ENCODE results near the gene GMIP.

The GMIP gene

DNA sequence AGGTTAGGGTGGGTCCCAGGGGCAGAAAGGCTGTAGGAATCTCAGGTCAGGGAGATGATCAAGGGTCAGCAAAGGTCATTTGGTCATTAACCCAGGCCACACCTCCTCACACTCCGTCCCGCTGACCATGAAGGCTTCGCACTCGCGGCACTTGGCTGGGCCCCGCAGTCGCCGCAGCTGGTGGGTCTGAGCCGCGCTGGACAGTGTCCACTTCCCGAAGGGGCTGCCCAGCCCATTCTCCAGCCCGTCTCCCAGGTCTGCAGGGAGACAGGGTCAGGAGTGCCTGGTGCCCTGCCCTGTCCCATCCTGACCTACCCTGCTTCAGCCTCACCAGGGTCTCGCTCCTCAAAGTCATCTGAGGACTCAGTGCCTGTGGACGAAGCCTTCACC lies 8.1 kb downstream of the GMIP start:
- no peak for DNase-seq (ENCODE audit: low read depth)

DNA sequence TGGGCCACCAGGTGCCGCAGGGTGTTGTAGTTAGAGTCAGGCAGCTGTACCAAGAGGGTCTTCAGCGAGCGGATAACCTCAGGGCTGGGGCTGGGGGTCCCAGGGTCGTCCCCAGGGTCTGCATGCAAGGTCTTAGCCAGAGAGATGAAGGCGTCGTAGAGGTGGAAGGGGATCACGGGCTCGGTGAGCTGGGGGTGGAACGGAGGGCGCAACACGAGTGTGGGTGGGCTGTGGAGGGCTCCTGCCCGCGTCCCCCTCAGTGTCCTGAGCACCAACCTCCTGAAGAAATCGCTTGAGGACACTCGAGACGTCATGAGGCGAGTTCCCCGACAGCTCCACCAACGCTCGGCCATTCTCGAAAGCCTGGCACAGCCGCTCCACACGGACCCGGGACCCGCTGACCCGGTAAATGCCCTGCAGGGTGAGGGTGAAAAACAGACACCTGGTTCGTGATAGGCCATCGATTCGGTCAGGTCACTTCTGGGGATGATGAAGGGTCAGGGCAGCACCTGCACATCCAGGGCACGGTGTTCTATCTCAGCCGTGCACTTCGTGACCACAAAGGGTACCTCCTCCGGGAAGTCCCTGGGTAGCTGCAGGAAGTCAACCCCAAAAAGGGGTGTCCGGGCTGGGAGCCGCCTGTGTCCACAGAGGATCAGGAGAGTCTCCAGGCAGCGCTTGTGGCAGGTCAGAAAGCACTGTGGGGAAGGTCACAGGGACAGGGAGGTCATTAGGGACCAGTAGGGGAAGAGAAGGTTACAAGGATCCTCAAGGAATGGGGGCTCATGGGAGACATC lies 8.7 kb downstream of the GMIP start:
- no peak for DNase-seq (ENCODE audit: low read depth)

DNA sequence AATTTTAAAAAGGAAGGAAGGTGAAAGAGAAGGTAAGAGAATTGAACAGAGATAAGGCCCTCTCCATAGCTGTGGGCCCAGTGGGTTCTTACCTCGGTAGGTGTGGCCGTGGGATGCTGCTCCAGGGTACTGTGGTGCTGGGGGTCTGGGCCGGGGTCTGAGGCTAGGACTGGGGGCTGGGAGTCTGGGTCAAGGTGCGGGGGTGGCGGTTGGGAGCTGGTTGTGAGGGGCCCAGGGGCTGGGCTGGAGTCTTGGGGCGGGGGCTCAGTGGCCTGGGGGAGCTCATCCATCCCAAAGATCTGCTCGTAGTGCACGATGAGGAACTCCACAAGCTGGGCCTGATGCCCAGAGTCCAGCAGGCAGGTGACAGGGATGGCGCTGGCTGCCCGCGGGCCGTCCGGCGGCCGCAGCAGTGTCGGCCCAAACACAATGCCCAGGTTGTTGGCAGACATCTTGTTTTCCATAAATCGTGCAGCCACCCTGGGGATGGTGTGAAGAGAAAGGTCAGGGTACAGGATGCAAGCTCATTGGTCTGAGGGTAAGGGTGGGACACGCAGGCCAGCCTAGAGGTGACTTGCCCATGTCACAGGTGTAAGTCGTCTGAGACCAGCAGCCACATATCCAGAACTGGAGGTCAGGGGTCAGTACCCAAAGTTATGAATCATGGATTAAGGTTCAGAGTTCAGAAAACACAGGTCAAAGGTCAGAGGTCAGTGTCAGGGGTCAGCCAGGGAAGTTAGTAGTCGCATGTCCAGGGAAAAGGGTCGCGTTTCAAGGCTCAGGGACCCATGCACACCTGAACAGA lies 9.5 kb downstream of the GMIP start:
- no peak for DNase-seq (ENCODE audit: low read depth)

DNA sequence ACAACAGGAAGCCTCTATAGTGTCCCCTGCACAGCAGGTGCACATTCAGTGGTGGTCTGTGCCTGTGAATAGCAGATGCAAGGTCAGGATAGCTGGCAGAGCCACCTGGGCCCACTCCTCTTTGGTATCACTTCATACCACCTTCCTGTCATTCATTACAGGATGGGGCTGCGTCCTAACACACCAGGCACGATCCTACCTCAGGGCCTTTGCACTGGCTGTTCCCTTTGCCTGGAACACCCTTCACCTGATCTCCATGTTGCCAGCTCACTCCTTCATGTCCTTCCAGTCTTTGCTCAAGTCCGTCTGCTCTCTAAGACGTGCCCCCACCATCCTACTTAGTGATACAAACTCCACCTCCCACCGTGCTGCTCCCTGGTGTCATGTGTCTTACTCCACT lies 10.8 kb downstream of the GMIP start:
- DNase-seq (ENCODE audit: low read depth): no peak

DNA sequence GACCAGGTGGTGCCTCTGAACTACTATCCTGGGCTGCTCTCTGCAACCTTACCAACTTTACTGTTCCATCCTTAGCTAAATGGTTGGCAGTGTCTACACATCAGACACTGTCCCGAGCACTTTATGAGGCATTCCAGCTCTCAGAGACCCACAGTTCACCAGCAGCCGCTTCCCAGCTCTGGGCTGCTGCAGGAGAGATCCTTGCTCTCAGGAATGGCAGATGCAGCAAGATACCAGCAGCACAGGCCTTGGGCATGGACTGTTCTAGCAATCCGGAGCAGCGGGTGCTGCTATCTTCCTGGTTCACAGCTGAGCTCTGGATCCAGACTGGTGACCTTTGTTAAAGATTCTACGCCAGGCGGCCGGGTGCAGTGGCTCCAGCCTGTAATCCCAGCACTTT lies 12.1 kb downstream of the GMIP start:
- DNase-seq (ENCODE audit: low read depth): no peak

DNA sequence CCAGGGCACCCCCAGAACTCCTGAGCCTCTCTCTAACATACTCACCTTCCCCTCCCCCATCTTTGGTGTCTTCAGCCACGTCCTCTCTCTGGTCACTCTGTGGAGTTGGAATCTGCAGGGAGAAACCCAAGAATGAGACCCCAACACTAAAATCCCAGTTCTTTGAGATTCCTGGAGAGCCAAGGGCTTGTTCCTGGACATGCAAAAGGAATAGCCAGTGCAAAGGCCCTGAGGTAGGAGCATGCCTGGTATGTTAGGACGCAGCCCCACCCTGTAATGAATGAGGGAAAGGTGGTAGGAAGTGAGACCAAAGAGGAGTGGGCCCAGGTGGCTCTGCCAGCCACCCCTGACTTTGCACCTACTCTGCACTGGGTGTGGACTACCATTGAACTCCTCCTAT lies 13.0 kb downstream of the GMIP start:
- no peak for DNase-seq (ENCODE audit: low read depth)

DNA sequence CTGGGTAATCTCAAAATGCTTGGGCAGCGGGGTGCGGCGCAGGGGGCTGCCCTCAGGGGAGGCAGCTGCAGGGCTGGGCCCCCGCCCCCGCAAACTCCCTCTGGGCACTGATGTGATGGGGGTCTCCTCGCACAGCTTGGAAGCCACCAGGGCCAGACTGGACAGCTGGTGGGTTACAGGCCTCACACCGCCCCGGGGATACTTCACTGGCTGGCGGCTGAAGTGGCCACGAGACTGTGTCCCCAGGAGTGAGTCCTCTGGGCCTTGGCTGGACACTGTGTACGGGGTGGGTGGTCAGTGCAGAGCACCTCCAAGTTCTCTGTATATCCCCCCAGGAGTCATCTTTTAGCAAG lies 13.4 kb downstream of the GMIP start:
- DNase-seq (ENCODE audit: low read depth): no peak

DNA sequence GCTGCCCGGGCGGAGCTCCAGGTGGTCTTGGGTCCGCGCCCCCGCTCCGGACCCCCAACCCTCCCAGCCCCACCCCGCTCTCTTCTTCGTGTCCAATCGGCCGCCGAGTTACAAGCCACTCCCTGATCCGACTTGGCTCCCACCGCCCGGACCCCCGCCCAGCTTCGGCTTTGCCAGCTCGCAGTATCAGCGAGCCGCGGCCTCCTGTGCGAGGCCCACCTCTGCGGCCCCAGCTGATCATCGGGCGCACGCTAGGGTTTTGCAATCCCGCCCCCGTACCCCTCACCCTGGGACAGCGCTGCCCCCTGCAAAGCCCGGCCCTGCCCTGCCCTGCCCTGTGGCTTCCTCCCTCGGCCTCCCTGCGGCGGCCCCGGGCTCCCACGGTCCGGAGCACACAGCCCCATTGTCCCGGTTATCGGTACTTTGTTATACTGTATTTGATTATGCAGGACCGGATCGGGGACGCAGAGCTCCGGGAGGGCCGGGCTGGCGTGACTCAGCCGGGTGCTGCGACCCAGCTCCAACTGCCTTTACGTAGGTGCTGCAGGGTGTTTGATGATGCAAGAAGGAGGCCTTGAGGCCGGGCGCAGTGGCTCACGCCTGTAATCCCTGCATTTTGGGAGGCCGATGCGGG lies 14.8 kb downstream of the GMIP start:
- DNase-seq (ENCODE audit: low read depth): peak; percentile 52

DNA sequence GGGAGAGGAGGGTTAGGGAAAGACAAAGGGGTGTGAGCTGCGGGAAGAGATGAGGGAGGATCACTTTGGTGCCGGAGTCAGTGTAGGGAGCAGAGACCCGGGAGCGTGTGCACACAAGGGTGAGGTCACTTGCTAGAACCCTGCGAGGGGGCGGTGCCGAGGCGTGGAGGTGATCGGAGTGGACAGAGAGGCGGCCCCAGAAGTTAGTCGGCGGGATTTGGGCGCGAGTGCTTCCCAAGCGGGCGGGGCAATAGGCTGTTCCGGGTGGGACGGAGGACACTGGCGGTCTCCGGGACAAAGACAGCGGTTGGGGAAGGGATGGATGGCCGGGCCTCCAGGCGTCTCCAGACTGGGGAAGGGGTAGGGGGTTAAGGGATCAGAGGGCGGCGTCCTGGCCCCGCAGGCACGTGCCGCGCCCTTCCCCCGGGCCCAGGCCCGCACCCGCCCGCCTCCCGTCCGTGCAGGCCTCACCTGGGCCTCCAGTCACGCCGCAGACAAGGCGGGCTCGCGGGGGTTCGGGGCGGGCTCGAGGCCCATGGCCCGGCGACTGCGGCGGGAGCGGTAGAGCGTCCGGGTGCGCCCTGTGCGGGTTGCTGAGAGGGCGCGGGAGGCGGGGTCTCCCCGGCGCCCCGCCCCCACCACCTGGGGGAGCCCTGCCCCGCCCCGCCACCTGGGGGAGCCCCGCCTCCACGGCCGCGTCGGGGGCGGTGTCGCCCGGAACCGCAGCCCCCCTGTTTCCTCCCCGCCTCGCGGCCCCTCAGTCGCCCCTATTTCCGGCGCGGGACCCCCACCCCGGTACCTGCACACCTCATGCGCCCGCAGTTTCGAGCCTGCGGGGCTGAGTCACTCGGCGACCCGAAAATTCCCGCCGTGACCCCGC lies 15.6 kb downstream of the GMIP start, which contains the start of gene LPAR2:
Gene LPAR2, minus strand, starts transcription at position 600 of the 880 bp plus-strand sequence. CDS start 945 bp downstream, outside the sequence.
- DNase-seq (ENCODE audit: low read depth): peak; percentile 65

DNA sequence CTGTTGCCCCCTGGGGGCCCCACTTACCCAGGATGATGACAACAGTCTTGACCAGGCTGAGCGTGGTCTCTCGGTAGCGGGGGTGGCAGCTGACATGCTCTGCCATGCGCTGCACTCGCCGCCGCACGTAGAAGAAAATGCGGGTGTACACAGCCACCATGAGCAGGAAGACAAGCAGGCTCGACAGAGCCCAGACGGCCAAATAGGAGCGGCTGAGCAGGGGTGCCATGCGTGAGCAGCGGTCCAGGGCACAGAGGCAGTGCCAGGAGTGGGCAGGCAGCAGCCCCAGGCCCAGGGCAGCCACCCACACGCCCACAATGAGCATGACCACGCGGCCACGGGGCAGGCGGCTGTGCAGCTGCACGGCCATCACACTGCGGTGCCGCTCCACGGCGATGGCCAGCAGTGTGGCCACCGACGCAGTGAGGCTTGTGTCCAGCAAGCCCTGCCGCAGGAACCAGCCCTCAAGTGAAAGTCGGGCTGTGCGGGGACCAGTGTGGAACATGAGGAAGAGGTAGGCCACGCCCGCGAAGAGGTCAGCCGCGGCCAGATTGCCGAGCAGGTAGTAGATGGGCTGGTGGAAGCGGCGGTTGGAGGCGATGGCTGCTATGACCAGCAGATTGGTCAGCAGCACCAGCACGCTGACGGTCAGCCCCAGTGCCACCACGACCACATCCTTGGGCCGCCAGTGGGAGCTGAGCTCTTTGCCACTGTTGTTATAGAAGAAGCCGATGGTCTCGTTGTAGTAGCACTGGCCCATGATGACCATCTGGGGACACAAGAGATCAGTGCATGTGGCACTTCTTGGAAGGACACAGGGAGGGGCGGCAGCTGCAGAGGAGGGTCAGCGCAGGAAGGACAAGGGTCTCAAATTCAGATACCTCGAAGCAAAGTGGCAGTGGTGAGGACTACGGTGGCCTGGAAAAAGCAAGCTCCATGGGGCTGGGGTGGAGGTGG lies 16.7 kb downstream of the GMIP start:
- no peak for DNase-seq (ENCODE audit: low read depth)

DNA sequence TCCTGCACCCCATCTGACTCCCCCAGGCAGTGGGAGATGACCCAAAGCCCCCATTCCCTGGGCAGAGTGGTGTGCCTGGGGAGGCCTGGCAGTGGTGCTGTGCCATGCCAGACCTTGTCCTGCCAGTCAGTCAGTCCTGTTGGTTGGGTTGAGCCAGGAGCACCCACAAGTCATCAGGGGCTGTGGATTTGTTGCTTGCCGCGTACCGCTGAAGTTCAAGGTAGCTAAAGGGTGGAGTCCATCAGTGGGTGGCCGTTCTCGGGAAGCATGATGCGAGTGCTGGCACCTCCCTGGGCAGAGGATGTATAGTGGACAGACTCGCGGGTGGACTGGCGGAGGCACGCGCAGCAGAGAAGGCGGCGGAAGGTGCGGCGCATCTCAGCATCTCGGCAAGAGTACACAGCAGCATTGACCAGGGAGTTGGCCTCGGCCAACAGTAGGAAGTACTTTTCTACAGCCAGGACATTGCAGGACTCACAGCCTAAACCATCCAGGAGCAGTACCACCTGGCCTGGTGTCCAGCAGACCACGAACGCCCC lies 19.4 kb downstream of the GMIP start:
- DNase-seq (ENCODE audit: low read depth): no peak

DNA sequence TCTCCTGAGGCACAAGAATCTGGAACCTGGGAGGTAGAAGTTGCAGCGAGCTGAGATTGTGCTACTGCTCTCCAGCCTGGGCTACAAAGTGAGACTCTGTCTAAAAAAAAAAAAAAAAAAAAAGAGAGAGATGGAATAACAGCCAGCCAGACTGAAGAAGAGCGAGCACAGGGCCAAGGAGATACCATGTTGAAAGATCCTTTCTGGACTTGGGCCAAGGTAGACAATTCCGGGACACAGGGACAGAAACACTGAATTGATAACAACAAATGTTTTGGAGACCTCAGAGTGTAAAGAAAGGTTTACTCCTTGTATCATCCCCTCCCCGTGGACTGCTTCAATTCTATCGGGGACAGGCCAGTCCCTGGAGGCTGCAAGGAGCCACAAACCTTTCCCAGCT lies 20.1 kb downstream of the GMIP start:
- no peak for DNase-seq (ENCODE audit: low read depth)

DNA sequence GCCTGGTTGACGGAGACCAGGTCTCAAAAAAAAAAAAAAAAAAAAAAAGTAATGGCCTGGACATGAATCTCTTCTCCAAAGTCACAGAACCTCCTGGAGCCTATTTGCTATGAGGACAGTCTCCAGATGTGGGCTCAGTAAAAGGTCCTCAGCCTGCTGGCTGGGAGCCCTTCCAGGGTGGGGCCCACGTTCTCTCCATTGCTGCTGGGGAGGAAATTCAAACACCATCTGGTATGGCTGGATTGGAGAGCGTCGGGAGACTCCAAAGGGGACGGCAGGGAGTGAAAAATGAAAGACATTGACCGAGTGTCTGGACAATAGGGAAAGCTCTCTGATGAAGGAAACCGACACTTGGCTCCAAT lies 23.6 kb downstream of the GMIP start:
- DNase-seq (ENCODE audit: low read depth): no peak

DNA sequence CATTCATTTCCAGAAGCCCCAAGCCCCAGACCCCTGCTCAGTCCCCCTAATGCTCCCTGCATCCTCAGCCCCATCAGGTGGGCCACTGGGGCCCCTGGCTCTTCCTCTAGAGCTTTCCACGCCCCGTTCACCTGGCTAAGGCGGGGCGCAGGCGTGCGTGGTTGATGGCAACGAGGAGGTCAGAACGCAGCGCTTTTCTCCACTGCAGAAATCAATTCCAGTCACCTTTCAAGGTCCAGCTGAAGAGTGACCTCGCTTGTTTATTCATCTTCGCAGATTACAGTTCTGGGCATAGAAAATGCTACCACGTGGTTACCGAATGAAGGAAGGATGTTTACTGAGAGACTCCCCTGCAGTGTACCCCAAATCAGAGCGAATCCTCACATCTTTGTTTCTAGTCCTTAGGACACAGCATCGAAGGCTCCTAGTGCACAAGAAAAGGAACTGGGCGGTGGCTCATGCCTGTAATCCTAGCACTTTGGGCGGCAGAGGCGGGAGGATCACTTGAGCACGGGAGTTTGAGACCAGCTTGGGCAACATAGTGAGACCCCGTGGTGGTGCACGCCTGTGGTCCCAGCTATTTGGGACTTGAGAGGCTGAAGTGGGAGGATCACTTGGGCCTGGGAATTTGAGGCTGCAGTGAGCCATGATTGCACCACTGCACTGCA lies 24.1 kb downstream of the GMIP start:
- no peak for DNase-seq (ENCODE audit: low read depth)

DNA sequence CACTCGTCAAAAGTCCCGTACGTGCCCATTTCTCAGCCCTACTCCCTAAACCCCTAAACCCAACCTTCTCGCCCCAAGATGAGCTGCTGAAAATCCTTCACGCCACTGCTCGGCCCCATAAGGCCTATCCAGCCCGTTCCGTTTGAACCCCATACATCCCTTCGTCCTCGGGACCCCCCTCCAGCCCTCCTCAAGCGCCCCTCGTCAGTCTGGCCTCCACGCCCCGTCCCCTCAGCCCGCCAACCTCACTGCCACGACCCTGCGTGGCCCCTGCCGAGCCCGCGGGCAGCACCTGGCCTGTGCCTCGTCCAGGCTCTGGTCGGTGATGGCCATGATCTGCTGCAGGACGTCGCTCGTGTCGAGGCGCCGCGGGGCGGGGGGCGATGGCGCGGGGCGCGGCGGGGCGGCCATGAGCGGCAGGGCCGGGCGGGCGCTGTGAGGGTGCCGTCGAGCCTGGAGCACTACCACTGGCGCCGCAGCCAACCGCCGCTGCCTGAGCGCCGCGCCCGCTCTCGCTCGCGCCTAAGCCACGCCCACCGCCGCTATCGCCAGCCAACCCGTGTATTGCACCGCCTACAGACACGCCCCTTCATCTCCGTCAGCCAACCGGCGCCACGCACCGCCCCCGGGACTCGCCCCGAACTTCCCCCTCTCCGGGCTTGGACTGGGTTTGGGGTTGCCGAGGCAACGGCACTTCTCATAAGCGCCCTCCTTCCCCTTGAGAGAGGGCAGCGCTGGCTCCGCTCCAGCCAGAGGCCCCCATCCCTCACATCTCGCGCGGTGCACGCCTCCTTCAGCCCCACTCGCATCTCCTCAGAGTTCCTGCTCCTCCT lies 25.0 kb downstream of the GMIP start, which contains the start of gene PBX4:
Gene PBX4, minus strand, starts transcription at position 469 of the 833 bp plus-strand sequence. Its CDS starts 58 bp downstream, at position 411.
- peak; percentile 99 for DNase-seq (ENCODE audit: low read depth)

DNA sequence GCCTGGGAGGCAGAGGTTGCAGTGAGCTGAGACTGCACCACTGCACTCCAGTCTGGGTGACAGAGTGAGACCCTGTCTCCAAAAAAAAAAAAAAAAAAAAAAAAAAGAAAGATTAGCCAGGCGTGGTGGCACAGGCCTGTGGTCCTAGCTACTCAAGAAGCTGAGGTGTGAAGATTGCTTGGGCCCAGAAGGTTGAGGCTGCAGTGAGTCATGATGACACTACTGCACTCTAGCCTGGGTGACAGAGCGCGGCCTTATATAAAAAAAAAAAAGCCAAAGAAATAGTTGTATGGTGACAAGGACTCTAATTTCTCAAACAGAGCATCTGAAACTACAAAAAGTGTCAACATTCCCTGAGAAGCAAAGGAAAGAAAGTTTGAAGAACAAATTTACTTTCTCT lies 28.4 kb downstream of the GMIP start:
- no peak for DNase-seq (ENCODE audit: low read depth)

DNA sequence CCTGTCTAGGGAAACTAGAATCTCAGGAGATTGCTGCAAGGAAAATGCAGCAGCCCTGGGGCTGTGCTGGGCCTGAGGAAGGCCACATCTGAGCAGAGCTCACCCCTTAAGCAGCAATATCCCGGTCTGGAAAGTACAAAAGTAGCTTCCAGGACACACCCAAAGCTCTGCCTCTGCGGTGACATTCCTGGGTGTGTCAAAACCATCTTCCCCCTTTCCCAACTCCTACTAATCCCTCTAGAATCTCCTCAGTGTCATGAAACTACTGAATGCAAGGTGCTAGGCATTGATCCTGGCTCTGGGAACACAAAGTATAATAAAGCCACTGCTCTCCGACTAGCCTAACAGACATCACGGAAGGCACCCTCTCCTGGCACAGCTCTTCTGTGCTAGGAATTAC lies 30.0 kb downstream of the GMIP start:
- DNase-seq (ENCODE audit: low read depth): no peak

DNA sequence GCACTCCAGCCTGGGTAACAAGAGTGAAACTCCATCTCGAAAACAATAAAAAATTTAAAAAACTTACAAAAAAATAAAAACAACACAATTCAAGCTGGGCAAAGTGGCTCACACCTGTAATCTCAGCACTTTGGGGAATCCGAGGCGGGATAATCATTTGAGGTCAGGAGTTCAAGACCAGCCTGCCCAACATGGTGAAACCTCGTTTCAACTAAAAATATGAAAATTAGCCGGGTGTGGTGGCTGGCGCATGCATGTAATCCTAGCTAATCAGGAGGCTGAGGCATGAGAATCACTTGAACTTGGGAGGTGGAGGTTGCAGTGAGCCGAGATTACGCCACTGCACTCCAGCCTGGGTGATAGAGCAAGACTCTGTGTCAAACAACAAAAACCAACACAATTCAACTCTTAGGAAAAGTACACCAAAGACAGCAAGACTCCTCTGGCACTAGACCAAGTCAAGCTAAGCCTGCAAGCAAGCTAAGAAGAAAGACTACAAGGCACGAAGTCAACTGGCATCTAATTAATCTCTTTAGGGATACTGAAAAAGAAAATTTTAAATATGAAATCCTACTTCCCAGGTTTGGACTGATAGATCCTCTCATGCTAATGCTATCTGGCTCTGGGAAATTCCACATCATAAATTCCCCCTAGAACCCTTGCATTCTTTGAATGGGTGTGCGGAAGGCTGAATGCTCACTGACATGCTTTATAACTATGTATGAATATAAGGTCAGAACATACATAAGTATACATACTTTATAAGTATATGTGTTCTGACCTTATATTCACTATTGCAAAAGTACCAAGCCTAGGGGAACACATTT lies 32.9 kb downstream of the GMIP start:
- DNase-seq (ENCODE audit: low read depth): no peak

All from activated T-cell treated with anti-CD3 and anti-CD28 coated beads for 48 hours (primary cell).